Tibial artery (tissue), 4 donors: Measurements from ENCODE around the gene FARP2.

Source experiments
- DNase-seq, 2 donors: peaks; one replicate each; pipeline ENCODE4 v3.0.0-alpha.2; 2019
- H3K27ac ChIP-seq, 2 donors: fragments of 200-600 bp; sonication (generic) in 1 of 2; 1 replicate in 1 of 2; 2 replicates in 1 of 2; pipeline ENCODE4 v1.5.1; 2018 to 2019; ENCODE audit warnings: mild to moderate bottlenecking in 1 of 2
- H3K27me3 ChIP-seq, 2 donors: fragments of 200-600 bp; sonication (generic) in 1 of 2; one replicate each; pipeline versions ENCODE4 v1.5.1 to v1.6.0; 2016 to 2019
- H3K36me3 ChIP-seq, 3 donors: fragments of 200-600 bp; sonication (generic) in 2 of 3; one replicate each; pipeline ENCODE4 v1.5.1; 2016 to 2019; ENCODE audit warnings: mild to moderate bottlenecking in 2 of 3
- H3K4me1 ChIP-seq, 4 donors: fragments of 200-600 bp; sonication (generic) in 2 of 4; 1 replicate in 3 of 4; 2 replicates in 1 of 4; pipeline ENCODE4 v1.5.1; 2016 to 2019
- H3K4me3 ChIP-seq, 2 donors: fragments of 200-600 bp; sonication (generic) in 1 of 2; 1 replicate in 1 of 2; 2 replicates in 1 of 2; pipeline ENCODE4 v1.5.1; 2018 to 2019; ENCODE audit warnings: mild to moderate bottlenecking in 2 of 2
- H3K9me3 ChIP-seq, 3 donors: fragments of 200-600 bp; sonication (generic) in 1 of 3; one replicate each; pipeline ENCODE4 v1.5.1; 2016 to 2019
- CTCF ChIP-seq, 2 experiments: fragments of 200-600 bp in 1 of 2; fragments of 450-650 bp in 1 of 2; IDR thresholded peaks; one replicate each; pipeline ENCODE4 v1.5.1; 2017 to 2019; ENCODE audit warnings: antibody characterized with exemption in 2 of 2, mild to moderate bottlenecking in 1 of 2, moderate library complexity in 1 of 2
- intact Hi-C: fragments of 100-400 bp; cut with DNase I; formaldehyde crosslinking; loops from one replicate; pipeline ENCODE4 v1.15.0; 2023; ENCODE audit warnings: low total_unique reads

FARP2 gene

GRCh38 chr2:241514553-241514952 is 158.5 kb downstream of the FARP2 start:
- H3K9me3 ChIP-seq, result no peaks in the 10 kb centered on the region
- no peak for TF ChIP-seq CTCF (IDR thresholded peaks at IDR 0.05)
- peaks cover 0 to 7% (median 0%) of the 10 kb centered on the region in 3 donors for H3K36me3 ChIP-seq
- H3K4me3 ChIP-seq, result no peak overlapping the region
- no peak for DNase-seq
- intact Hi-C loops, result loop anchor here (10.0 kb wide), 1 partner anchor 140 kb away; no protein-coding TSS in a partner anchor
- no peak overlapping the region for H3K27ac ChIP-seq
- H3K4me1 ChIP-seq, result peaks cover 0 to 3% (median 2%) of the 10 kb centered on the region in 4 donors
- peaks cover 0 to 3% of the 10 kb centered on the region in 2 donors for H3K27me3 ChIP-seq

- Histone ChIP-seq H3K27ac (no peak overlapping the region), H3K36me3 (peaks cover 0 to 7% (median 0%) of the 10 kb centered on the region in 3 donors), H3K4me3 (no peak overlapping the region), H3K9me3 (no peaks in the 10 kb centered on the region), H3K27me3 (peaks cover 0 to 9% of the 10 kb centered on the region in 2 donors), H3K4me1 (no peaks in the 10 kb centered on the region)
- no peak for DNase-seq
- no peak for TF ChIP-seq CTCF (IDR thresholded peaks at IDR 0.05)
- intact Hi-C loops, result loop anchor here (10.0 kb wide), 1 partner anchor 140 kb away; no protein-coding TSS in a partner anchor
These were observed 159.1 kb downstream of the FARP2 start for GRCh38 chr2:241514986-241515737.

- Histone ChIP-seq H3K9me3 (no peaks in the 10 kb centered on the region), H3K27ac (no peak overlapping the region), H3K36me3 (peaks cover 0 to 2% (median 0%) of the 10 kb centered on the region in 3 donors), H3K4me3 (no peak overlapping the region), H3K4me1 (no peaks in the 10 kb centered on the region), H3K27me3 (peaks cover 0 to 21% of the 10 kb centered on the region in 2 donors)
- intact Hi-C loops, result loop anchor here (10.0 kb wide), 1 partner anchor 142 kb away; no protein-coding TSS in a partner anchor
- no peak for TF ChIP-seq CTCF (IDR thresholded peaks at IDR 0.05)
- no peak for DNase-seq
These were observed 160.5 kb downstream of the FARP2 start for GRCh38 chr2:241516520-241516965.

GRCh38 chr2:241517297-241517696 is 161.2 kb downstream of the FARP2 start:
- intact Hi-C loops, result loop anchor here (10.0 kb wide), 1 partner anchor 142 kb away; no protein-coding TSS in a partner anchor
- H3K27me3 ChIP-seq, result peaks cover 0 to 27% of the 10 kb centered on the region in 2 donors
- DNase-seq, result no peak
- no peaks in the 10 kb centered on the region for H3K9me3 ChIP-seq
- no peaks in the 10 kb centered on the region for H3K36me3 ChIP-seq
- TF ChIP-seq CTCF (IDR thresholded peaks at IDR 0.05), result no peak
- no peaks in the 10 kb centered on the region for H3K4me1 ChIP-seq
- H3K4me3 ChIP-seq, result no peak overlapping the region
- H3K27ac ChIP-seq, result no peak overlapping the region

- H3K4me3 ChIP-seq, result no peak overlapping the region
- intact Hi-C loops, result loop anchor here (10.0 kb wide), 1 partner anchor 145 kb away; no protein-coding TSS in a partner anchor
- H3K4me1 ChIP-seq, result no peaks in the 10 kb centered on the region
- no peak for DNase-seq
- H3K9me3 ChIP-seq, result no peaks in the 10 kb centered on the region
- peaks cover 0 to 34% of the 10 kb centered on the region in 2 donors for H3K27me3 ChIP-seq
- no peaks in the 10 kb centered on the region for H3K36me3 ChIP-seq
- TF ChIP-seq CTCF (IDR thresholded peaks at IDR 0.05), result no peak
- no peak overlapping the region for H3K27ac ChIP-seq
These were observed 163.6 kb downstream of the FARP2 start for GRCh38 chr2:241519669-241520068.
